DLD1 (cell line): ENCODE measurements around the gene SH2D4B.

Source experiments
- in situ Hi-C: cut with HindIII; loops from 2 replicates; pipeline ENCODE4 v1.10.0; 2017; ENCODE audit warnings: low sequenced_read_pairs

Gene SH2D4B

DNA sequence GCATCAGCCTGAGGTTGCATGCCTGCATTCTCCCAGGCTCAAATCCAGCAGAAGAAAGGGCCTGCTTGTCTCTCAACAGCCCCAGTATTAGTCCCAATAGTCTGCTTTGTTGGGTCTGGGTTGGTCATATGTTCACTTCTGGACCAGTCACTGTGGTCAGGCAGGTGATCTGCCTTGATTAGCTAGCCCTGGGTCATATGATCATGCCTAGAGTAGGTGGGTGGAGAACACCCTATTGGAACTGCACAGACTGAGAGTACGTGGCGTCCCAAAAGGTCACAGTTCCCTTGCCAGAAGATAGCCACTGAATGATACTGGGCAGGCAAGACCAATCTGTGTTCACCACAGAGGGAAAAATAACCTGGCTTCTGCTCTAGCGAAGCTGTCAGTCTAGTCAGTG, 80.1 kb downstream of the SH2D4B start:
- in situ Hi-C loops = no loop called here

DNA sequence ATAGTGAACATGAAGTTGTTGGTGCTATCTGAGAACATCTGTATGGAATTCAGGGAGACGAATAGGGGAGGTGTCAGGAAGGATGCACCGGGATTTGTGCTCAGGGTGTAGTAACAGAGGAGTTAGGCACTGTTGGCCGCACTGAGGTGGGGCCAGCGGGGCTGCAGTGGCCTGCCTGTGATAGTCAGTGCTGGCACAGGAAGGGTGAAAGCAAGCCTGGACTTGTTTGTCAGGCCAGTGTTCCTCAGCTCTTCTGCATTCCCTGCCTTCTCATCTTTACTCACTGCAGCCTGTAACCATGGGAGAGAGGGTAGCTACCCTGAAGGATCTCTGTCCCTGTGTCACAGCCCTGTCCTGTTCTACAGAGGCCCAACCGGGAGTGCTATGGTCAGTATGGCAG, 81.3 kb downstream of the SH2D4B start:
- in situ Hi-C loops = no loop called here

DNA sequence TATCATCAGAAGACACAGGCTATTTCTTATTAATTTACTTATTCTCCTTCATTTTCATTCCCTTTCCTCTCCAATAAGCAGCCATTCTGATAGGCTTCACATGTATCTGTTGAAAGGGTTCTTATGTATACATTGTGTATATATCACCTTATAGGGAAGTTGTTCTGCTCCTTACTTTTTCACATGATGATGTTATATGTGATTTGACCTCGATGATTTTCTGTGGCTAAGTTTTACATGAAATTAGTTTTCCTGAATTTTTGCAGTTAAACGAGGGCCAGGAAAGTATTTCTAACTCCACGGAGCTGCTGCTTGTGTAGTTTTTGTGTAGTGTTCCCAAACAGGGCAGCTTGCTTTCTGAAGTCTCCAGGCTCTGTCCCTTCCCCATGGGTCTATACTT, 84.5 kb downstream of the SH2D4B start:
- in situ Hi-C loops = no loop called here

GRCh38 chr10:80630324-80630723, 92.6 kb downstream of the SH2D4B start:
- in situ Hi-C loops = no loop called here

DNA sequence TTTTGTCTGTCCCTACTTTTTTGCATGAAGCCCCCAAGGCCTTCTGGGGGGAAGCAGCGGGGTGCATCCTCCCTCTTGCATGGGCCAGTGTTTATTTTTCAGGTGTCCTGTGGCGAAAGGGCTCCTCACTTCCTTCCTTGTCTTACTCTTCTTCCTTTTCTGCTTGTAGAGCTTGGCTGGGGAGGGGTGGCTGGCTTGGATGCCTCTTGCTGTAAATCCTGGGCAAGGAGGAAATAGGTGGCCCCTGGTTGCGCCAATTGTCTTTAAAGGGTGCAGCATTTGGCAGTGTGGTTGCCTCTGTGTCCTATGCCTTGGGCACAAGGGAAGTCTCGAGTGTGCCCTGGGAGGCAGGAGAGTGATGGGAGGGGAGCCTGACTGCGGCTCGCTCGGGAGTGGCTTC, 95.0 kb downstream of the SH2D4B start:
- in situ Hi-C loops = no loop called here

GRCh38 chr10:80633383-80633860, 95.7 kb downstream of the SH2D4B start:
- in situ Hi-C loops = no loop called here

GRCh38 chr10:80633910-80634309, 96.2 kb downstream of the SH2D4B start:
- in situ Hi-C loops = no loop called here

DNA sequence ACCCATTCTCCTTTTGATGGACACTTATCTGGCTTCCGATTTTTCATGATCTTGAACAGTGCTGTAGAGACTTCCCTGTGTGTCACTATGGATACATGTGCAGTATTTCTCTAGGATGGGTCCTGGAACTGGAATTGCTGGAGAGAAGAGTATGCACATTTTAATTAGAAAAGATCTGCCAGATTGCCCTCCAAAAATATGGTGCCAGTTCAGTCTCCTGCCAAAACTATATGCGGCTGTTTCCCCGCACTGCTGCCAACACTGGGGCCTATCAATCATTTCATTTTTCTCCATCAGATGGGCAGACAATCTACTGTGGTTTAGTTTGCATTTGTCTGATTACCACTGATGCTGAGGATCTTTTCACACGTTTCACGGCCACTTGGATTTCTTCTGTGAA, 105.0 kb downstream of the SH2D4B start:
- in situ Hi-C loops = no loop called here

DNA sequence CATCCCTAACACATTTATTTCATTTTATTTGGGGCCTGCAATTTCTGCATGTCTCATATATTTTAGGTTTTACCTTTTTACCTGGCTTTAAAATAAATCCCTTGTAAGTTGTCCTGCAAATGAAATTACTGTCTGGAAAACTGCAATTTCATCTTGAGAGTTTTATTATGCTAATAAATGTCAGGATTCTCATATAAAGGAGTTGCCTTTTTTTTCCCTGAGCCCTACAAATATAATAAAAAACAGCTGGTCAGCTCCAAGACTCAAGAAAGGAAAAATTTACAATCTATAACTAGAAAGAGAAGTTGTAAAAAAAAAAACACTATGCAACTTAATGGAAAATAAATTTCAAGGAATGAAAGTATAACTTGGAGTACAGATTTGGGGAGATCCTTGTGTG, 108.7 kb downstream of the SH2D4B start:
- in situ Hi-C loops = no loop called here

- in situ Hi-C loops = no loop called here
Observed at GRCh38 chr10:80647173-80647833, 109.6 kb downstream of the SH2D4B start.

DNA sequence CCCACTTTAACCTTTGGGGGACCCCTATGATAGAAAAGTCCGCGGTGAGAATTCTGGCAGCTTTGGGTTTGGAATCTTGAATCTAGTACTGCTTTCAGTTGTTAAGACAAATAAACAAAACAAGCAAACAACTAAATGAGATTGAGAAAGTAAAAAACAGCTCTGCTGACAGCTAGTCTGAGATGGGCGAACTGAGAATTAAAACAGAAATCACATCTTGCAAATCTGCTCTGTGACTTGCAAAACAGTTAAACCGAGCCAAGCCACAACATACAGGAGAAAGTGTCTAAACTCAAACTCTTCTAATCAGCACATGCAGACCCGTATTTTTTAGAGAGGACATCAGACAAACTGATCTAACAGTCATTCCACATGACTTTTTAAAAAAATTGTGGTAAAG, 110.4 kb downstream of the SH2D4B start:
- in situ Hi-C loops = no loop called here

GRCh38 chr10:80649183-80649582, 111.5 kb downstream of the SH2D4B start:
- in situ Hi-C loops = no loop called here

- in situ Hi-C loops = no loop called here
Observed at GRCh38 chr10:80655898-80656297, 118.2 kb downstream of the SH2D4B start.

- in situ Hi-C loops = no loop called here
Observed at GRCh38 chr10:80658068-80658467, 120.4 kb downstream of the SH2D4B start.

DNA sequence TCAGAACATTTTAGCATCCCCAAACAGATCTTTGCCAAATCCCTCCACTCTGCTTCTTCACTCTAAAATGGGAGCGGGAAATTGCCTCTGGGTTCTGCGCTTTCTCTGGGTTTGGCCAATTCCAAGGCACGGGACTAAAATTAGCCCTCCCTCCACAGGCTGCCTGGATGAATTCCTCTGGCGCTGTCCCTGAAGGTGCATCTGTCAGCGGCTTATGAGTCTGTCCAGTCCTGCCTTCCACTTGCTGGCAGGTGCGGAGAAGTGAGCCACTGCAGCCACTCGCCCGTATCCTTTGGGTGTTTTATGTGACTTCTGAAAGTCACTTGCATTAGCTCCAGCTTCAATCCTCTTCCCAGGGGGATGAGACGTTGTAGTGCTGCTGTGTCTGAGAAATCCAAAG, 121.6 kb downstream of the SH2D4B start:
- in situ Hi-C loops = no loop called here

DNA sequence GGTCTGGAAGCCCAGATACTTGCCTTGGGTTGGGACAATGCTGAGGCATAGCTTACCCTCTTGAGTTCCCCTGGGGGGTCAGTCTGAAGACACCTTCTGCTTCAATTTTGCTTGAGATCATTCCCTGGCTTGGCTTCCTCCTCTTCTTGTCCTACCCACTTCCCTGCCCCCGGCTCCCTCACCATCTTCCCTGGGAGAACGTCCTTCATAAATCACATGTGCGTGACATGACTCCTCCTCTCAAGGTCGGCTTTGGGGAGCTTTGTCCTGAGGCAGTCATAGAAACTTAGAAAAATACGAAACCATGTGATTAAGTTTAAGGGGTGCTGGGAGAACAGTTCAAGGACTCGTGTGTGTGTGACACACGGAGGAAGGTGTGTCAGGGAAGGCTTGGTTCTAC, 122.6 kb downstream of the SH2D4B start:
- in situ Hi-C loops = no loop called here

DNA sequence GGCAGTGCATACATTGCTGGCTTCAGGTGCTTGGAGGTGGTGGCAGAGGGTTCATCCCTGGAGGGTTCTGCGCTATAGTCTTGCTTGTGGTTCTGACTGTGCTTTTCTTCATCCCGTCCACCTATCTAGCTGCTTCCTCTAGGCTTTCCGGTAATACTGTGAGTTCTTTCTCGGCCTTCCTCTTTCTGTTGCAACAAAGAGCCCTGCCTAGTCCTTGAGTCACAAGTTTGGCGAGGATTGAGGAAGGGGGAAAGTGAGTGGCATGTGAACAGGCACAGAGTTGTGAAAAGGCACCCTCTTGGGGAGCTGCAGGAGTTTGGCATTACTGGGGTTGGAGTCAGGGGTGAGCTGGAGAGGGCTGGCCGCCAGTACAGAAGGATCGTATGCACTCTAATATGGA, 123.0 kb downstream of the SH2D4B start:
- in situ Hi-C loops = no loop called here

DNA sequence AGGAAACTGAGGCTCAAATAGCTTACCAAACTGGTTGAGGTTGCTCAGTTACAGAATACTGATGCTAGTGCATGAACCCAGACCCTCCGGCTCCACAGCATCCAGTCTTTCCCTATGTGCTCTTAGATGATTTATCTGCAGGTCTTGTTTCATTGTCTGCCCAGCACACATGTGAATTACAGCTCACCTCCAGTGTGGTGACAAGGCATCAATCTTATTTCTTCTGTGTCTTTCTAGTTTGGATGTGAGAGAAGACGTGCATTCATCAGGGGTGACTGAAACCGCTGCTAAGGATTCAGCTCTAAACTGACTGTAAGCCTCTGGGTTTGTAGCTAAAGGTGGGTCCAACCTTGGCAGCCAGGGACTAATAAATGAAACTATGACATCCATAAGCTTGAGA, 123.8 kb downstream of the SH2D4B start:
- in situ Hi-C loops = no loop called here

DNA sequence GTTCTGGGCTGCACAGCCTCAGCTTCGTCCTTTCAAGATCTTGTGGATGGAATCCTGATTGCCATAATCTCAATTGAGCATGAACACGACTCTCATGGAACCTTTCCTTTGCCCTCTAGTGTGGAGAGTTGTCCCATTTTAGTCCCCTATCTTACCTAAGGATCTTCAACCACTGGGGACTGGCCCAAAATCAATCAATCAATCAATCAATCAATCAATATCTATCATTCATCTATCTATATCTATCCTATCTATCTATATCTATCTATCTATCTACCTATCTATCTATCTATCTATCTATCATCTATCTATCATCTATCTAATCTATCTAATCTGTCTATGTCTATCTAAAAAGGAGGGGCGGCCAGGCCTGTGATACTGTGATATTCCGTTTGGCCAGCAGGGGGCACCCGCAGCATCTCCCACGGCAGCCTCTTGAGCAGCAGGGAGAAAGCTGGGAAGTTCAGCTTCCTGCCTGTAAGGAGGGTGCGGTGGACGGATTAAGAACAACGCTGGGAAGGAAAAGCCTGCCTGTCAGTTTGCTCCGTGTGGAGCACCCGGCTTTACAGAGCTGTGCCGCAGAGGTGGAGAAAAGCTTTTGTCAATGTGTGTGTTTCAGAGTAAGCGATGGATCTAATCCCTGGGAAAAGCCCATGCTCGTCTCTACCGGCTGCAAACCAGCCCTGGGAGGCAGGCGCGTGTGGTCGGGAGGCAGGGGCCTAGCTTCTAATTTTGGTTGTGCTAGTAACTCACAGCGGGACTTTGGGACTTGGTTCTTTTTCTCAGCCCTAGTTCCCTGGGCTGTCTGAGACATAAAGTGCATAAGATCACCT, 124.9 kb downstream of the SH2D4B start:
- in situ Hi-C loops = no loop called here

GRCh38 chr10:80664071-80664680, 126.5 kb downstream of the SH2D4B start:
- in situ Hi-C loops = no loop called here

- in situ Hi-C loops = no loop called here
Observed at GRCh38 chr10:80669485-80669884, 131.8 kb downstream of the SH2D4B start.

GRCh38 chr10:80670774-80671173, 133.1 kb downstream of the SH2D4B start:
- in situ Hi-C loops = no loop called here
